Stimulated activated CD8-positive, alpha-beta memory T cell treated with anti-CD3 and anti-CD28 coated beads, Interleukin-15, amount 100 ng/mL, for 24 hours (primary cell): ENCODE results near the gene EPHB6.

ENCODE experiments used
- DNase-seq: peaks from one replicate; pipeline ENCODE4 v3.0.0-alpha.2; 2020; ENCODE audit warnings: low read depth

EPHB6 gene

DNA sequence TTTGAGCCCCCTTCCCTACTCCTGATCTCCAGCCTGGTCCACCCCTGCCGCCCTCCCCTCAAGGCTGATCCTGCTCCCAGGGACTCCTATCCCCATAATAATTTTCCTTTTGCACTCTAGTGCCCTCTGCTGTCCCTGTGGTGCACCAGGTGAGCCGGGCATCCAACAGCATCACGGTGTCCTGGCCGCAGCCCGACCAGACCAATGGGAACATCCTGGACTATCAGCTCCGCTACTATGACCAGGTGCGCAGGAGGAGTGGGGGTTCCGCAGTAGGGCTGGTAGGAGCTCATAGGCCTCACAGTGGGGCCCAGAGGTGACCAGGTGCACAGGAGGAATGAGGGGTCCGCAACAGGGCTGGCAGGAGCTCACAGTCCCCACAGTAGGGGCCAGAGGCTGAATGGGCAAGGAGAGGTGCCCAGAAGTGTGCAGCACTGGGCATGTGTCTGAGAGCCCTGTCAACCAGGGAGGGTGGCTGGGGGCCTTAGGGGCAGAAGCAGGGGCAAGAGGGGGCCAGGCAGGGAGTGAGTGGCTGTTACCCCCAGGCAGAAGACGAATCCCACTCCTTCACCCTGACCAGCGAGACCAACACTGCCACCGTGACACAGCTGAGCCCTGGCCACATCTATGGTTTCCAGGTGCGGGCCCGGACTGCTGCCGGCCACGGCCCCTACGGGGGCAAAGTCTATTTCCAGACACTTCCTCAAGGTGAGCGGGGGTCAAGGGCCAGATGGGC is 11.7 kb downstream of the EPHB6 start:
- no peak for DNase-seq

DNA sequence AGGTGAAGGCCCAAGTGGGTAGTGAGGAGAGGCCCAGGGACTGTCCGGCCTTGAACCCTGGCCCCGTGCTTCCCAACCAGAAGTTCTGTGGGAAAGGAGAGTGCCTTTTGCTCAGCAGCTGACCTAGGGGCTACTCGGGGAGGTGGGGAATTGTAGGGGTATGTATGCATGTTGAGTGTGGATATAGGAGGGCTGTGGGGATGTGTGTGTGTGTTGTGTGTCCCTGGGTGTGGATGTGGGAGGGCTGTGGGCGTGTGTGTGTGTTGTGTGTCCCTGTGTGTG is 12.2 kb downstream of the EPHB6 start:
- no peak for DNase-seq

DNA sequence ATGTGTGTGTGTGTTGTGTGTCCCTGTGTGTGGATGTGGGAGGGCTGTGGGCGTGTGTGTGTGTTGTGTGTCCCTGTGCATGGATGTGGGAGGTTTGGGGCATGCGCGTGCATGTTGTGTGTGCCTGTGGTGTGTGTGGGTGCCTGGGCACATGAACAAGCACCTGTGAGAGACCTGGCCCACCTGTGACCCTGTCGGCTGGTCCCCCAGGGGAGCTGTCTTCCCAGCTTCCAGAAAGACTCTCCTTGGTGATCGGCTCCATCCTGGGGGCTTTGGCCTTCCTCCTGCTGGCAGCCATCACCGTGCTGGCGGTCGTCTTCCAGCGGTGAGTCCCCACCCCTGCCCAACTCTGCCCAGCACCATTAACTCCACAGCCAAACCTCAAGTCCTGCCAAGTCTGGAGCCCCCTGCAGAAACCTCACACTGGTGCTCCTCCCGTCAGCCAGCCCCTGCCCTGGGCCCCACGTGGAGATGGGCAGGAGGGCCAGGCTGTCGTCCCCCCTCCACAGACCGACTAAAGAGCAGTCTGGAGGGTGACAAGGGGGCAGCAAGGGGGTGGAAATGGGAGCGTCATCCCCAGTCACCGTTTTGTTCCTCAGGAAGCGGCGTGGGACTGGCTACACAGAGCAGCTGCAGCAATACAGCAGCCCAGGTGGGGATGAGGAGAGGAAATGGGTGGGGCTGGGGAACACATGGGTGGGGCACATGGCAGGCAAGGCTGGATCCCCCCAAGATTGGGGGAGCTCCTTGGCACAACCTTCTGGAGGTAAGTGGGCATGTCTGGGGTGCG is 12.7 kb downstream of the EPHB6 start:
- no peak for DNase-seq

DNA sequence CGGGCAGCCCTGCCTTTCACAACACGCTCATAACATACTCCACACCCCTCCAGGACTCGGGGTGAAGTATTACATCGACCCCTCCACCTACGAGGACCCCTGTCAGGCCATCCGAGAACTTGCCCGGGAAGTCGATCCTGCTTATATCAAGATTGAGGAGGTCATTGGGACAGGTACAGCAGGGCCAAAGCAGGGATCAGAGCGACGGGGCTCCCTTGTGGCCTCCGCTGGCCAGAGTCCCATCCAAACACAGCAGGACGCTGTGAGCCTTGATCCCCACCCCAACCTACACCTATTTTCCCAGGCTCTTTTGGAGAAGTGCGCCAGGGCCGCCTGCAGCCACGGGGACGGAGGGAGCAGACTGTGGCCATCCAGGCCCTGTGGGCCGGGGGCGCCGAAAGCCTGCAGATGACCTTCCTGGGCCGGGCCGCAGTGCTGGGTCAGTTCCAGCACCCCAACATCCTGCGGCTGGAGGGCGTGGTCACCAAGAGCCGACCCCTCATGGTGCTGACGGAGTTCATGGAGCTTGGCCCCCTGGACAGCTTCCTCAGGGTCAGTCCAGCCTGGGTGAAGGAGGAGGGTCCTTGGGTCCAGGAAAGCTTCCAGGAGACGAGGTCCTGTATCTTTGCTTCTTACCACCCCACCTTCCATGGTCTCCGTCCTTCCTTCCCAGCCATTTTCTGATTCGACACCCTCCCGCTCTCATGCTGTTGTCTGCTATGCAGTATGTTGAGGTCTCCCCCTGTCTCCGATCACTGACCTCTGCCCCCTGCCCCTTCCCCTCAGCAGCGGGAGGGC is 13.5 kb downstream of the EPHB6 start:
- no peak for DNase-seq

DNA sequence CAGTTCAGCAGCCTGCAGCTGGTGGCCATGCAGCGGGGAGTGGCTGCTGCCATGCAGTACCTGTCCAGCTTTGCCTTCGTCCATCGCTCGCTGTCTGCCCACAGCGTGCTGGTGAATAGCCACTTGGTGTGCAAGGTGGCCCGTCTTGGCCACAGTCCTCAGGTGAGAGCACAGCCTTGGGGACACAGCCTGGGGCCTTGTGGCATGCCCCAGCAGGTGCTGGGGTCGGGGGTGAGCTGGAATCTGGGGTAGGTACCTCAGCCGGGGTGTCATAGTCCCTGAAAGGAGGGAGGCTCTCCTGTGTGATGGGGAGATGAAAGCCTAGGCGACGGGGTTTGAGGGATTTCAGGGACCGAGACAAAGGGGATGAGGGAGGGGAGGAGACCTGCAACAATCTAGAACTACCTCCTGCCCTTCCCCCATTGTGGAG is 14.1 kb downstream of the EPHB6 start:
- DNase-seq, result no peak

DNA sequence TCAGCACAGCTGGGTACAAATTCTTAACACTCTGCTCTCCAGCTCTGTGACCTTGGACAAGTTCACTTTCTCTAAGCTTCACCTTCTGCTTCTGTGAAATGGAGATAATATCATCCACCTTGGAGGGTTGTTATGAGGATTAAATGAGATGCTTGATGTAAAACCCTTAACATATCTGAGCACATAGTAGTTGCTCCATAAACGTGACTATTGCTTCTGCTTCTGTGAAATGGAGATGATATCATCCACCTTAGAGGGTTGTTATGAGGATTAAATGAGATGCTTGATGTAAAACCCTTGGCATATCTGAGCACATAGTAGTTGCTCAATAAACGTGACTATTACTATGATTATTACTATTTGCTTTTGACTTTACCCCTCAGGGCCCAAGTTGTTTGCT is 14.6 kb downstream of the EPHB6 start:
- no peak for DNase-seq

DNA sequence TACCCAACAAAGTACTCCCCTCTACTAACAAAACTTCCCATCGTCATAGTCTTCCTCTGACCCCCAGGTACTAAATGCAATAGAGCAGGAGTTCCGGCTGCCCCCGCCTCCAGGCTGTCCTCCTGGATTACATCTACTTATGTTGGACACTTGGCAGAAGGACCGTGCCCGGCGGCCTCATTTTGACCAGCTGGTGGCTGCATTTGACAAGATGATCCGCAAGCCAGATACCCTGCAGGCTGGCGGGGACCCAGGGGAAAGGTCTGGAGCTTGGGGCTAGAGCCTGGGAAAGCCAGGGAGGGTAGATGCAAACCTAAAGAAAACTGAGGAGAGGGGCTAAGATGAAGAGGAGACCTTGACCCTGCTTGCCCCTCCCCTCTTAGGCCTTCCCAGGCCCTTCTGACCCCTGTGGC is 15.3 kb downstream of the EPHB6 start:
- DNase-seq, result no peak

DNA sequence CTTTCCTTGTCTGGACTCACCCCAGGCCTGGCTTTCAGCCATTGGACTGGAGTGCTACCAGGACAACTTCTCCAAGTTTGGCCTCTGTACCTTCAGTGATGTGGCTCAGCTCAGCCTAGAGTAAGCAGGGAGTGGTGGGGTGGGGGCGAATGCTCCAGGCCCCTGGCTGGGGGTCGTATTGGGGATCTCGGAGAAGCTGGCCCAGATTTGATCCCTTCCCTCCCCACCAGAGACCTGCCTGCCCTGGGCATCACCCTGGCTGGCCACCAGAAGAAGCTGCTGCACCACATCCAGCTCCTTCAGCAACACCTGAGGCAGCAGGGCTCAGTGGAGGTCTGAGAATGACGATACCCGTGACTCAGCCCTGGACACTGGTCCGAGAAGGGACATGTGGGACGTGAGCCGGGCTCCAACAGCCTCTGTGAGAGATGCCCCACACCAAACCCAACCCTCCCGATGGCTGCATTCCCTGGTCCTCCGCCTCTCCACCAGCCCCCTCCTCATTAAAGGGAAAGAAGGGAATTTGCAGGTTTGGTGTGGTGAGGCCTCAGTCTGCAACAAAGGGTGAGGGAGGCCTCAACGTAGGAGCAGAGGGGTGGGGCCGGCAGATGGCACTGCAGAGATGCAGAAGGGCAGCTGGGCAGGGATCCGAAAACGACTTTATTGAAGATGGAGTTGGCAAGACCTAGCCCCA is 15.8 kb downstream of the EPHB6 start:
- no peak for DNase-seq

DNA sequence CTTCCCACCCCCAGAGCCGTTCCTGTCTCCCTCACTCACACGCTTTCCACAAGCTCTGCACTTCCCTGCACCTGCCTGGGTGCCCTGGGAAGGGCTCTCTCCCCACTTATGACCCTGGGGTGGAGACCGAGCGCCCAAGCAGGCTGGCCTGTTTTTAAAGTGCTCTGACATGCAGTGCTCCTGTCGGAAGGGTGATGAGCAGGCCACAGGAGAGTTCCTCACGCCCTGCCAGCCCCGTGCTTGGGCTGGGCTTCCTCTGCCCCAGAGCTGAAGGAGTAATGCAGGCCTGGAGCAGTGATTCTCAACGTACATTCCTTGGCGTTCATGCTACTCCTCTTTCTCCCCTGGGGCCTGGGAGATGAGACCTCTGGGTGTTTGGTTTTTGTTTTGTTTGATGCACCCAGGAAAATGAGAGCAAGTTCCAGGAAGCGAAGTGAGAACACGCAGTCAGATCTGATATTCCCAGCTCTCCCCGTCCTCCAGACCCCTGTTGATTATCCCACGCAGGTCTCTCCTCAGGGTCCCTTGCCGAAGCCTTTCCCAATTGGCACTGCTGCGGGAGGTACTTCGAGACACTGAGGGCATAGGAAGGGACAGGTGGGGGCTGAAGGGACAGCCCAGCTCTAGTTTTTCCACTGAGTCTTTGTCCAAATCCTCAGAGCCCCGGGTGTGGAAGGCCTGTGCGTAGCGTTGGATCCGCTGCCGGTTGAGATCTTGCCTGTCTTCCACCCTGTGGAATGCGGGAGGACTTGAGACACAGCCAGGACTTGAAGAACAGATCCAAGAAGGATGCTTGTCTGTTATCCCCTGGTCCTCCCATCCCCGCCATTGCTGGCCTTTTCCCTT is 16.6 kb downstream of the EPHB6 start:
- DNase-seq, result no peak

DNA sequence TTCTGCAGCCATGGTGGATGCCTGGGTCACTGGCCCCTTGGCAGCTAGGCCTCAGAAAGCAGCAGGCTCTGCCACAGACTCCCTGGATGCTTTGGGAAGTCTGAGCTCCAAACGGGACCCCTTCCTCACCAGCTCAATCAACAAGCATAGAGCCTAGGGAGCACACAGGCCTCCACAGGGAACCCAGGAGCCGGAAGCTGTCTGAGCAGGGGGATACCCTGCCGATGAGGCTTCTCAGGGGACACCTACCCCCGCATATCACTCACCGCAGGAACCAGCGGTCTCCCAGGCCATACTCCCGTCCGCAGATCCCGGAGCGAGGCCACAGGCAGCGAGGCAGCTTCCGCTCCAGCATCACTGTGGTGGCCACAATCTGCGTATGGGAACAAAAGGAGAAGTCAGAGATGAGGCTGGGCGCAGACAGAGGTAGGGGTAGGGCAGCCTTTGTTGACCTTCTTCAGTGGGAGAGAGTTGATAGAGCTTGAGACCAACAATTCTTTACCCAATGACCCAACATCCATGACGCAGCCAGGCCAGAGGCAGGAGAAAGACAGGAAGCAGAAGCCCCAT is 17.3 kb downstream of the EPHB6 start:
- DNase-seq, result no peak

DNA sequence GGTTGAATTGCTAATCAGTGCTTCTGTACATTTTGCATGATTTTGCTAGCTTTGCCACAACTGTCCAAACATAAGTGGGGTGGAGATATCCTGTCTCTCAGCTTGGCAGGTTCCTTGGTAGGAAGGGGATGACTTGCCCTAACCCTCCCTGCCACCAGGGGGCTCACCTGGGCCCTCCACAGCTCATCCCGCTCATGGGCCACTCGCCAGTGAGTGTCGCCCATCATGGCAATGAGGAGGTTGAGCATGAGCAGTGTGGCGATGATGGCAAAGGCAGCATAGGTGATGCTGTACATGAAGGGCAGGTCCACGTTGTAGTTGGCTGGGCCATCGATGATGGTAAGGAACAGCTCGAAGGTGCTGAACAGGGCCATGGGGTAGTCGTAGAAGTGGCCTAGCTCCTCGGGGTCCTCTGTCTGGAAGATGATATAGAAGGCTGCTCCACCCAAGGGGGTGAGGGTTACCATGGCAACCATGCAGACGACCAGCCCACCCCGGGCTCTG is 18.5 kb downstream of the EPHB6 start:
- DNase-seq, result no peak

DNA sequence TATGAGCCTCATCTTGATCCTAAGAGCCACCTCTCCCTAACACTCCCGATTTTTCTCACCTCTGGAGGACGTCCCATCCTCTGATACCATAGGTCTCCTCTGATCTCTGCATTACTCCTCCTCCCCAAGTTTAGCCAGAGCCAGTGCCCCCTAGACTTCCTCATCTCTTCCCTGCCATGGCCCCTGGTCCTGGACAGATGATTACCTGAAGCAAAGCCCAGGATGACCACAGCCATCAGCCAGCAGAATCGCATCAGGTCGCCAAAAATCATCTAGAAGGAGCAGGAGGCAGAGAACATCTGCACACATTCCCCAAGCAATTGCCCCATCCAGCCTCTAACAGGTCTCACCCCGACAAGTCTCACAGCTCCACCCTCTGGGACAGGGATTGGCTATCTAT is 19.0 kb downstream of the EPHB6 start:
- no peak for DNase-seq

DNA sequence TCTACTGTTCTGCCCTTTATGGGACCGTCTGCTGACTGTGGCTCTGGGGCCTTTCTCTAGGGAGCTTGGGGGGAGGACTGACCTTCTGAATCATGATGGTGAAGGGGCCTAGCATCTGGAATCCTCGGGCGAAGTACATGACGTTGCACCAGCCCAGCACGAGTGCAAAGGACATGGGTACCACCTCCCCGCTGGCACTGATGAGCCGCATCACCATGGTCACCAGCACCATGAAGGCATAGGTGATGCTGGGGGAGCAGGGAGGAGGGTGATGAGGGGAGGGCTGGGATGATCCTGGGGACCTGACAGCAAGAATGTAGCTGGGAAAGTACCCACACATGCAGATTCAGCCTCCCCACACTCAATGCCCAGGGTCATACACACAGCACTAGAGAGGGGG is 19.5 kb downstream of the EPHB6 start:
- no peak for DNase-seq

DNA sequence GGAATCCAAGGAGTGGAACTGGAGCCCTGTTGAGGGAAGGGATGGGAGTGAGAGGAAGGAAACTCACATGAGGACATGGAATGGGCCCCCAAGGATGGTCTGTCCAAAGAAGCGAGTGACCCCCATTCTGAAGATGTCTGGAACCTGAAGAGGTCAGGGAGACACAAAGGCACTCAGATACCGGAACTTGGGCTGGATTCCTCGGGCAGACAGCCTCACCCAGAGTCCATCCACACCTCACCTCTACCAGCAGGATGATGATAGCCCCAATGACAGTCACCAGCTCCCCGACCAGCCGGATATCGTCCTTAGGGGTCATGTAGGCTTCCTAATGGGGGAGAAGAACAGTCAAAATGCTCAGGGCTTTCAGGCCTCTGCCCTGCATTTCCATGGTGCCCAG is 20.0 kb downstream of the EPHB6 start:
- DNase-seq, result no peak

DNA sequence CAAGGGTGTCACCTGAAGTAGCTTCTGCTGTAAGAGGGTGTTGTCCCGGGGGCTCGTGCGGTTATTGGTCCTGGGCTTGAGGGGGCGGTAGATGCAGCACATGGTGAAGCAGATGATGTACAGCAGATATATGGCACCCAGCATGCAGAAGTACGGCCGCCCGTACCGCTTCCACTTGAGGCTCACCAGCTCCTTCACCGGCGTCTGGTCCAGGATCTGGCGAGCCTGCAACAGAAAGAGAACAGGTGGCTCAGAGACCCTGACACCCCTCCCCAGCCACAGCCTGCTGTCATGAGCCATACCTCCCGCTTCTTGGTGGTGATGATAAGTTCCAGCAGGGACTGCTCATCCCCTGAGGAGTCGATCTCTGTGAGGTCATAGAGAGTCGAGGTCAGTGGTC is 20.6 kb downstream of the EPHB6 start:
- DNase-seq, result no peak

DNA sequence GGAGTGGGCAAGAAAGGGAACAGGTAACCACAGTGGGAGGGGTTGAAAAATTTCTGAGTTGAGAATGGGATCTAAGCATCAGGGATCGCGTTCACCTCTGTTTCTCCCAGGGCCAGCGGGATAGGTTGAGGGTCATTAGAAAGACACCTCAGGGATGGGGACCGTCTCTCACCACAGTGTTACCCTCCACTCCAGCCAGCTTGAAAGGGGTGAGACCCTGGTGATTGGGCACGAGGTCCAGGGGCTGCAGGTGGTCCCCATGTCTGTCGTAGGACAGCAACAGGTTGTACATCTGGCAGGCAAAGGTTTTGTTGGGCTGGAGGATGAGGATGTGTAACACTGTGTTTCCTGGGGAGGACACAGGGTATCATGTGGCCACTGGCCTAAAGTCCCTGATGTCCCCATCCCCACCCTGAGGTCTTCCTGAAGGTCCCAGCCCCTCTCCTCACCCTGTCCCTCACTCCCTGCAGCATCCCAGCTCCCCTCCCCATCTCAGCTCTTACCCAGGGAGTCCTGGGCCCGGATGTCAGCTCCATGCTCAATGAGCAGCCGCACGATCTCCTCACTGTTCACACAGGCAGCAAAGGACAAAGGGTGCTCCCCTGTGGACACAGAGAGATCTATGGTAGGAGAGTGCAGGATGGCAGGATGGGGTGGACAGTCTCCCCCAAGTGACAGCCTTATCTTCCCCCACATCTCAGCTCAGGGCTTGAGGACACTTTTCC is 21.5 kb downstream of the EPHB6 start:
- no peak for DNase-seq

DNA sequence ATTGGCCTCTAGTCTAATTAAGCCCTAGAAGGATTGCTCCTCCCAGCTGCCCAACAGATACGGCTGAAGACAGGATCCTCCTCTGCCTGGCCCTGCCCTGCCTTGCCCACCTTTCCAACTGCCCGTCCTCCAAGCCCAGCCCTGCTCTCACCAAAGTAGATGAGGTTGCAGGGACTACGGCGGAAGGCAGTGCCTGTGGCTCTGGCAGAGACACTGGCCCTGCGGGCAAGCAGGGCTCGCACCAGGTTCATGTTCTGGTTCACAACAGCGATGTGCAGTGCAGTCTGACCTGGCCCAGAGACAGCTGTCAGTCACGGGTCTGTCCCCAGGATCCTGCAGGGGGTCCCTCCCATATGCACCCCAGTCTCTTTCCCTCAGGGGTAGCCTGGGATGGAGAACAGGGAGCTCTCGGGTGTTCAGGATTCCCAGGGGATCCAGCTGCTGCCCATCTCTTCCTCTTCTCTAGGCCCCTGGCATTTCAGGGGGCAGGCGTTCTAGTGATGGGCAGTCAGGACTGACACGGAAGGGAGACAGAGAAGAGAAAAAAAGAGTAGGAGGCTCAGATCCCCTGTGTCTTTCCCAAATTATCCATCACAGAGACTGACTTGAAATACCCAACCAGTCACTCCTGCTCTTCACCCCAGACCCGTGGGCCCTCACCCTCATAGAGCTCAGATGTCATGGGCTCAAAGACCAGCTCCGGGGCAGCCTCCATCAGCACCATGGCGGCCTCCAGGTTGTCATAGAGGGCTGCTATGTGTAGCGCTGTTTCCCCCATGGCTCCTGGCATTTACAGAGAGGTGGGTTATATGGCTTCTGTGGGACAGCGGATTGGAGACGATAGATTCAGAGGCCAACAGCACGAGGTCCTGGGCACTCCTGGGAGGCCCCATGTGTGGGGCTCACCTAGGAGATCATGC is 22.4 kb downstream of the EPHB6 start:
- DNase-seq, result no peak

DNA sequence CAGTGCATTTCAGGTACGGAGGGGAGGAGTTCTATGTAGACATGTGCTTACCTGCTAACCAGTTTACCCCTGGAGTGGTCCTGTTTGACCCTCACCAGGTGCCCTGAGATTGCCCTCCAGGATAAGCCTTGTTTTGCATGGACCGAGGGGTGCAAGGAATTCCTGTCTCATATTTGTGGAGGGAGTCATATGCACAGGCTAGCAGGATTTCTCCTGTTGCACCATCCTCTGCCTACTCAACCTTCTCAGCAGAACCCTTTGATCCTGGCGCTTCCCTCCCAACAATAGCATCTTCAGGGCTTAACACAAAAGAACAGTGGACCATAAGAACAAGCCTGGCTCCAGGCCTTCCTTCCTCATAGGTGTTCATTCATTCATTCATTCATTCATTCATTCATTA is 23.4 kb downstream of the EPHB6 start:
- DNase-seq, result no peak

DNA sequence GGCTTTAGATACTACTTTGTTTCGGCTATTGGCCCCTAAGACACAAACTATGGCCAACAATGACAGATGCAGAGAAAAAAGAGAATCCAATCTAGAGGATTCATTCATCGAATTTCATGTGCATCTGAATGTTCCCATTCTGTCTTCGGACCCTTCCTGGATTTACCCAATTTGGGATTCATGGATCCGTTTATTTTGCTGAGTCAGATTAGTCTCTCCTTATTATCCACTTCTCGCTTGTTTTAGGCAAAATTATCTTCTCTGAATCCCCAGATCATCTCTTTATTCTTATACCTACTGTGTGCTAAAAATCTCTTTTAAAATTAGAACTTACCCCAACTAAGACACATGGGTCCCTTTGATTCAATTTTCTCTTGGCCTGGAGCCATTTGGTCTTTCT is 24.2 kb downstream of the EPHB6 start:
- no peak for DNase-seq
